GM21447 (cell line): Measurements from ENCODE around the gene RALGPS1.
"Not testable (repeated sequence)": the region's sequence is repeated elsewhere in the genome, so short reads cannot be mapped to it uniquely, and the experiment has no call there.

ENCODE experiments used
- ATAC-seq: cut with Tn5 transposase; IDR thresholded peaks from one replicate; pipeline ENCODE4 v1.9.1; 2021; ENCODE audit not compliant: unreplicated experiment

The RALGPS1 gene

GRCh38 chr9:126985870-126986498 lies 71.4 kb downstream of the RALGPS1 start:
- peak; percentile 72 for ATAC-seq

GRCh38 chr9:126986506-126986951 lies 71.9 kb downstream of the RALGPS1 start:
- no peak for ATAC-seq

GRCh38 chr9:126988857-126989256 lies 74.3 kb downstream of the RALGPS1 start:
- no peak for ATAC-seq

GRCh38 chr9:126989847-126990842 lies 75.6 kb downstream of the RALGPS1 start:
- no peak for ATAC-seq

GRCh38 chr9:126991183-126991582 lies 76.6 kb downstream of the RALGPS1 start:
- no peak for ATAC-seq

GRCh38 chr9:126992427-126992826 lies 77.8 kb downstream of the RALGPS1 start:
- ATAC-seq = no peak

- ATAC-seq = no peak
Observed at GRCh38 chr9:126999315-127000068, 84.9 kb downstream of the RALGPS1 start.

GRCh38 chr9:127004946-127005769 lies 90.6 kb downstream of the RALGPS1 start:
- ATAC-seq = peak; percentile 93

GRCh38 chr9:127005770-127006314 lies 91.3 kb downstream of the RALGPS1 start:
- ATAC-seq = peak; percentile 19

- no peak for ATAC-seq
Observed at GRCh38 chr9:127007638-127008037, 93.1 kb downstream of the RALGPS1 start.

- ATAC-seq = no peak
Observed at GRCh38 chr9:127008076-127008475, 93.5 kb downstream of the RALGPS1 start.

- ATAC-seq = no peak
Observed at GRCh38 chr9:127011772-127012171, 97.2 kb downstream of the RALGPS1 start.

- no peak for ATAC-seq
Observed at GRCh38 chr9:127012250-127012649, 97.7 kb downstream of the RALGPS1 start.

- no peak for ATAC-seq
Observed at GRCh38 chr9:127013597-127013996, 99.0 kb downstream of the RALGPS1 start.

- no peak for ATAC-seq
Observed at GRCh38 chr9:127014216-127014909, 99.8 kb downstream of the RALGPS1 start.

GRCh38 chr9:127014910-127015540 lies 100.4 kb downstream of the RALGPS1 start:
- no peak for ATAC-seq

GRCh38 chr9:127015921-127016512 lies 101.4 kb downstream of the RALGPS1 start:
- ATAC-seq = no peak

- not testable (repeated sequence) for ATAC-seq
Observed at GRCh38 chr9:127017979-127018378, 103.4 kb downstream of the RALGPS1 start.

GRCh38 chr9:127018935-127019334 lies 104.4 kb downstream of the RALGPS1 start:
- no peak for ATAC-seq
